GM23248 (cell line): Measurements from ENCODE around the gene PSMD3.

Source experiments
- EZH2 ChIP-seq: fragments of 200-600 bp; sonication (generic); IDR thresholded peaks from 2 replicates; pipeline ENCODE4 v1.6.1; 2018; ENCODE audit warnings: antibody characterized with exemption, mild to moderate bottlenecking; ENCODE audit not compliant: insufficient read depth, poor library complexity, severe bottlenecking
- EZH2phosphoT487 ChIP-seq: fragments of 200-600 bp; sonication (generic); IDR thresholded peaks from 2 replicates; pipeline ENCODE4 v1.6.1; 2018; ENCODE audit warnings: antibody characterized with exemption, moderate library complexity, mild to moderate bottlenecking, low read depth; ENCODE audit not compliant: insufficient read depth

DNA sequence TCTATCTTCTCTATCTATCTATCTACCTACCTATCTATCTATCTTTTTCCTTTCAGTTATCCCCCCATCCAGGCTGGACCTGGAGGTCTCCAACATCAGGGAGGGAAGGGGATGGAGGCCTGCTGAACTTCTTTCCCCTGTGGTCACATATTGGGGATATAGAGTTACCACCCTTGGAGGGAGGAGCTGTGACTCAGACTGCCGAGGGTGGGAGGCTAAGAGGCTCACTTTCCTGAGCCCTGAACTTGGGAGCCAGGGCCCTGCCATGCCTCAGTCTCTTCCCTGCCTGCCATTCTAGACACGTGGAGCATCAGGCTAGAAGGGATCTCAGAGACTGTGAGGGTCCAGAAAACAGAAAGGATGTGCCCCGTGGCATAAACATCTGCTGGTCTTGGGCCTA lies 44.7 kb upstream of the PSMD3 start:
- TF ChIP-seq EZH2phosphoT487 (no peak), EZH2 (no peak)
